NCI-H1092 (cell line): Measurements from ENCODE around the gene SPAG4.

Experiments
- DNase-seq: peaks from one replicate; lab custom pipeline; 2025; lab: John Stamatoyannopoulos, UW

SPAG4 gene

GRCh38 chr20:35660122-35660937 lies 44.7 kb downstream of the SPAG4 start:
- DNase-seq: no peak

GRCh38 chr20:35661053-35661452 lies 45.4 kb downstream of the SPAG4 start:
- no peak for DNase-seq

- DNase-seq: no peak
These were observed 46.3 kb downstream of the SPAG4 start for GRCh38 chr20:35661908-35662307.

GRCh38 chr20:35662551-35662950 lies 46.9 kb downstream of the SPAG4 start:
- no peak for DNase-seq

- DNase-seq: no peak
These were observed 48.2 kb downstream of the SPAG4 start for GRCh38 chr20:35663516-35664465.

GRCh38 chr20:35664466-35665206 lies 49.0 kb downstream of the SPAG4 start, which contains the start of the genes CPNE1 and RBM12:
Gene CPNE1, minus strand, starts transcription at chr20:35664900. Its CDS starts 31,977 bp downstream, at chr20:35632923.
Gene RBM12, minus strand, starts transcription at chr20:35664900. Its CDS starts 9,578 bp downstream, at chr20:35655322.
- peak; percentile 90 for DNase-seq

- DNase-seq: no peak
These were observed 50.3 kb downstream of the SPAG4 start for GRCh38 chr20:35665949-35666288.

- no peak for DNase-seq
These were observed 53.6 kb downstream of the SPAG4 start for GRCh38 chr20:35669221-35669620.

- DNase-seq: no peak
These were observed 54.1 kb downstream of the SPAG4 start for GRCh38 chr20:35669681-35670080.
